Activated CD4-positive, alpha-beta T cell treated with anti-CD3 and anti-CD28 coated beads, Interleukin-2, amount 50 U/mL, for 16 hours (primary cell): ENCODE results near the gene AFAP1L2.

Source experiments
- DNase-seq: peaks from one replicate; pipeline ENCODE4 v3.0.0-alpha.2; 2020

AFAP1L2 gene, protein sequence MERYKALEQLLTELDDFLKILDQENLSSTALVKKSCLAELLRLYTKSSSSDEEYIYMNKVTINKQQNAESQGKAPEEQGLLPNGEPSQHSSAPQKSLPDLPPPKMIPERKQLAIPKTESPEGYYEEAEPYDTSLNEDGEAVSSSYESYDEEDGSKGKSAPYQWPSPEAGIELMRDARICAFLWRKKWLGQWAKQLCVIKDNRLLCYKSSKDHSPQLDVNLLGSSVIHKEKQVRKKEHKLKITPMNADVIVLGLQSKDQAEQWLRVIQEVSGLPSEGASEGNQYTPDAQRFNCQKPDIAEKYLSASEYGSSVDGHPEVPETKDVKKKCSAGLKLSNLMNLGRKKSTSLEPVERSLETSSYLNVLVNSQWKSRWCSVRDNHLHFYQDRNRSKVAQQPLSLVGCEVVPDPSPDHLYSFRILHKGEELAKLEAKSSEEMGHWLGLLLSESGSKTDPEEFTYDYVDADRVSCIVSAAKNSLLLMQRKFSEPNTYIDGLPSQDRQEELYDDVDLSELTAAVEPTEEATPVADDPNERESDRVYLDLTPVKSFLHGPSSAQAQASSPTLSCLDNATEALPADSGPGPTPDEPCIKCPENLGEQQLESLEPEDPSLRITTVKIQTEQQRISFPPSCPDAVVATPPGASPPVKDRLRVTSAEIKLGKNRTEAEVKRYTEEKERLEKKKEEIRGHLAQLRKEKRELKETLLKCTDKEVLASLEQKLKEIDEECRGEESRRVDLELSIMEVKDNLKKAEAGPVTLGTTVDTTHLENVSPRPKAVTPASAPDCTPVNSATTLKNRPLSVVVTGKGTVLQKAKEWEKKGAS

DNA sequence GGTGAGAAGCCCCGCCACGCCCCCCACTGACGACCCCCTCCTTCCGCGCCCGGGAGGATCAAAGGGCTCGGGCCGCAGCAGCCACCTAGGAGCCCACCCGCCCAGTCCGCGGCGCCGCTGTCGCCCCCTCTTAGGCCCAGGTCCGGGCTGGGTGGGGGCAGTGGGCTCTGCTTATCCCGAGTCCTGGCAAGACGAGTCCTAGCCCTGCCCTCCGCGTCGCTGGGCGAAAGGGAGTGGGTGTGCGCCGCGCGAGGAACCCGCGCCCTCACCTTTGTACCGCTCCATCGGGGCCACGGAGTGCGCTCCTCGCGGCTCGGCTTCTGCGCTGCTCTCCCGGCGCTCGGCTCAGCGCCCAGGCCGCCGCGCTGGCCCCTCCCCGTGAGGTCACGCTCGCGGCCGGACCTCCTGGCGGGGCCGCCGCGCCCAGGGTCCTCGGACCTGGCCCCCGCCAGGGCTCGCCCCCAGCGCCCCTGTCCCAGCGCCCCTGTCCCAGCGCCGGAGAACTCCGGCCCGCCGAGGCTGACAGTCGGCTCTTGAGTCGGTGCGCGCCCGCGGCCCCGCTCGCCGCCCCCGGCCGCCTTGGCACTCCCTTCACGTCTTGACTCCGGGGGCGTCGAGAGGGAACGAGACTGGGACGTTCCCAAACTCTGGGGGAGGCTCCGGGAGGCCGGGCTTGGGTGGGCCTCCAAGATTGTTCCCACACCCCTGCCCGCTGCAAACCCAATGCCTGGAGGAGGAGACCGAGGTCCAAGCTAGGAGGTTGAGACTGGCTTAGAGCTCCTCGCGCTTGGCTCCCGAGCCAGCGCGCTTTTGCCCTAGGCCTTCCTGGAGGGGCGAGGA, at the start of gene AFAP1L2:
AFAP1L2 (minus strand) TSS at position 332 of the 840 bp plus-strand sequence; CDS start at position 285, 47 bp downstream.
- DNase-seq: no peak

DNA sequence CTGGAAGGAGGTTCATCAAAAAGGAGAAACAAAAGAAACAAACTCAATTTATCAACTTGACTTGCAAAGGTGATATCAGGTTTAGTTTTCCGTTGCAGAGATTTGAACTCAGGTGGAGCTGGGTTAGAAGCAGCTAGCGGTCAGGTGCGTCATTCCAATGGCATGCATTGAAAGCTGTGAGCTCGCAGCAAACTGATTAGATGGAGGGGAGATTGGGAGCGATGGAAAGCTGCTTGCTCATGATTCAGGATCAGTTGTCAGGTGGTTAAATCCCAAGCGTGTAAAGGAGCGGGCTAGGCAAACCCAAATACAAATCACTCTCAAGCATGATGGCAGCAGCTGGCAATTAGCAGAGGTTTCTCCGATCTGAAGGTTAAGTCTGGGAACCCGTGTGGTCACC, 49.3 kb upstream of the AFAP1L2 start:
- no peak for DNase-seq

DNA sequence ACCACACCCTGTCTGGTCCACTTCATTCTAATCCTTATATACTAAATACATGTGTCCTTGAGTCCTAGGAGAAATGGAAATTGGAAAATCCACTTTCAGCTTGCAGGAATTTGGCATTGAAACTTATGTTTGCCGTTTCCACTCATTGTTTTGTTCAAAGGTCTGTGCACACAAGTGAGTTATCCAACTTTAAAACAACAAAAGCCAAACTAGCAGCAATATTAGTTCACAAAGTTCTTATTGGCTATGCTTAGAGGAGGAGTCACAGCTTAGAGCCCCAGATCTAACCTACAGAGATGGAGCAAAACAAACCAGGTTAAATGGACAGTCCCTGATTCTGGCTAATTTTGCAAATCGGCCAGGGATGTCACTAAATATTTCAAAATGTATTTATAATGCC, 44.6 kb upstream of the AFAP1L2 start:
- no peak for DNase-seq

DNA sequence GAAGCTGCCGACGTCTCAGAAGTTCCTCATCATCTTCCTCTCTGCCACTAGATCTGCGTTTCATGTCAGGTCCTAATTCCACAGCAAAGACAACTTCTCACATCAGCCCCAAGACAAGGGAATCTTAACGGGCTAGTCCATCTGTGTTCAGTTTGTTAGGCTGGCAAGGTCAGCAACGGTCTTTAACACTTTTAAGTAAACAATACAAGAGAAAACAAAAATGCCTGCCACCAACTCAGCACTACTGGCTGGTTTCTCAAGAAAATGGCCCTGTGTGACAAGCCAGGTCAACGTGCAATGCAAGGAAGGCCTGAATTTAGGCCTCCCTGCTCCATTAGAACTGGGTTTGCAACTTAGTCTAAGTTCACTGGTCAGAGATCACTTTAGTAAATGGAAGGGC, 41.0 kb upstream of the AFAP1L2 start:
- DNase-seq: no peak

DNA sequence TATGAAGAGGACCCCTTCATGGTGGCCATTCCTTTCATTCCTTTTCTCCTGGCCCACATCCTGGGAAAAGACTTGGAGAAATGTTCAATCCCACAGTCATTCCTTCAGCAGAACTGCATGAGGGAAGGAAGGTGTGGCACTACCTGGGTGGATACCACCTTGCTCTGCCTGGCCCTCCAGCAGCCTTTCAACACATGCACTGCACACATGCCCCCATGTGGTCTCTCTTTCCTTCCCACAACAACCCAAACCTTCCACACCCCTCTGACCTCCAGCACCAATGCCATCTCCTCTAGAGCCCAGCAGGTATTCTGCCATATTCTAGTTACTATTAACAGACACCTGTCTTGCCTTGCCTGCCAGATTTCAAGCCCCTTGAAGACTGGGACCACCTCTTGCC, 40.5 kb upstream of the AFAP1L2 start:
- no peak for DNase-seq

DNA sequence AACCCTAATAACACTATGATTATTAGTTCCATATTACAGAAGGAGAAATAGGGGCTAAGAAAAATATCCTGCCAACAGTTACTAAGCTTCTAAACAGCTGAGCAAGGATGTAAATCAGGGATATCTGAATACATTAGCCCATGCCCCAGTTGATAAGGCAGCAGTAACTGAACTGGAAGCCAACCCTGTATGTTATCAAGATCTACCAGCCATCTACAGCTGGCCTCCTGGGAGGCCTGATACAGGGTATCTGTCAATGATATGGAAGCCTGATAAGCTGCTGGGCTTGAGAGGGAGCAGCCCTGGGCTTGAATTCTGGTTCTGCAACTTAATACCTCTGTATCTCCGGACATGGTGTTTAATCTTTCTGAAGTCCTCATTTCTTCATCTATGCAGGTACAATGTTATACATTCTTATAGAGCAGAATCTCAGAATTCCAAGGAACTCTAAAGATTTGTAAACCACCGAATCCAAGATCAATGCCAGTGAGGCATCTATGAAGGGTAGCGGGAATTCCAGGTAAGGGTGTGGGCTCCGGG, 37.9 kb upstream of the AFAP1L2 start:
- no peak for DNase-seq

DNA sequence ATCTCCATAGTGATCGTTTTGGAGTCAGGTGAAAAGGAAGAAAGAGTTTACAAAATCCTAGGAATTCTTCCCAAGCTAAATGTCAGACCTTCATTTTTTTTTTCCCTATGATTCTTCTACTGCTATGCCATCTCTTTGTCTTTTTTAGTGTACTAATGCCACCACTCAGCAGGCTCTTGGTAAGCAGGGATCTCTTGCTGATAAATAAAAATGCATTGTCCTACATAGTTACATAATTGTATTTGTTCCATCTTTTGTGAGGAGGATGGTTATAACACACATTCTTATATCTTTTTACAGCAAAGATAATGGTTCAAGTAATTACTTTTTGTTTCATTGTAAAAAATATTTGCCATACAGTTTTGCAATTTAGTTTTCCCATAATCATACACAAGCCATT, 36.8 kb upstream of the AFAP1L2 start:
- no peak for DNase-seq

DNA sequence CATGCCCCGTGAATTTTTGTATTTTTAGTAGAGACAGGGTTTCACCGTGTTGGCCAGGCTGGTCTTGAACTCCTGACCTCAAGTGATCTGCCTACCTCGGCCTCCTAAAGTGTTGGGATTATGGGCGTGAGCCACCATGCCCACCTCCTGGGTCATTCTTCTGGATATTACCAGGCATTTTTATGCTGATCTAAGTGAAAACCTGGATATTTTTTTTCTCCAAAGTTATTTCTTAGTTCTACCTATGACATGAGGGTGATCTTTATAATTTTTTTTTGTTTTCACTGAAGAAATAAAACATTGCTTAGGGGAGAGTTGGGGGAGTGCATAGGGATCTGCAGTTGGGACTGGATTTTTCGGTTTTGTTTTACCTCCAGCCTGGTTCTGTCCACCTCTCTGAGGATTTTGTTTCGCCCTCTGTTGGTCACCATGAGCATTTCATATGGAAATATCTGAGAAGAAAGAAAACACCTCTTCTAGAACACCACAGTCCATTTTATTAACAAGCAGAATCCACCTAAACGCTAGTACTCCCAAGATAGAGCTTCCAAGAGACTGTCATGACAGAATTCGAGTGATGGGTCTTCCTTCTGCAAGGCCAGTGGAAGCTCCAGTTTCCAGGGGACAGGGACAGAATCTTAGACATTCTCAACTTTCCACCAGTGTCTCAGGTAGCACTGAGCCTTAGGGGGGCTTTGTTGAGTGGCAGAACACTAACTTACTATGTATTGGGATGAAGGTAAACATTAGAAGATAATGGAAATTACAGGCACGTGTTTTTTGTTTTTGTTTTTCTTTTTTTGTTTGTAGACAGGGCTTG, 33.4 kb upstream of the AFAP1L2 start:
- DNase-seq: peak; percentile 5

DNA sequence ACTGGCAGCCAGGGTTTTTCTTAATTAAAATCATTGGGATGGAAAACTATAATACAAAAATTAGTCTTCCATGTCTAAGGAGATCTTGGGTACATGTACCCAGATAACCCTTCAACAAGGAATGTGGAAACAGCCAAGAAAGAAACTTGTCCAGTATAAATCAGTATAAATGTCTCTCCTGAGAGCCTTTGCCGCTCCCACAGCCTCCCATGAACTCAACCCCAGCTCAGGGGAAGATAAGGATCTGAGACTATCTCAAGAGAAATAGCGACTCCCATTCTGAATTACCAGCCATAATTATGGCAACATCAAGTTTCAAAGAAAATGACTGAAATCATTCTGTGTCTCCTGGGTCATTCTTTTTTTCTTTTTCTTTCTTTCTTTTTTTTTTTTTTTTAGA, 32.6 kb upstream of the AFAP1L2 start:
- DNase-seq: no peak

DNA sequence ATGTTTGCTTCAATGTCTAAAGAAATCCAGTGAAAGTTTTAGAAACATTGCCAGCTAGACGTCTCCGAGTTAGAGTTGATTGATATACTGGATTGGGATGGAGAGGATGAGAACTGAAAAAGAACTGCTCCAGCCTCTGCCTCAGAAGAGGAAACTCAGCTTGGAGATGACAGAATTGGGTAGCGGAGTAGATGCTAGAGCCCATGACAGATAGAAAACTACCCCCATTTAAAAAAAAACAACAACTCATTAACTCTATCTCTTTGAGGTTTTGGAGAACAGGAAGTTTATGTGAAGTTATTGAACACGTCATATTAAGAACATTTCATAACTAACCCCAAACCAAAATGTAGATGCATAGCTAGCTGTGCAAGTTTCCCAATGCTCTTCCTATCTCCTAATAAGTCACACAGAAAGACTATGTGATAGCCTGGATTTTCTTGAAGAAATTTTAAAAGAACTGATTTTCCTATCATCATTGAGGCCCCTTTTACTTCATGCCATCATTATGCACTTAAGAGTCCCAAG, 28.3 kb upstream of the AFAP1L2 start:
- no peak for DNase-seq

DNA sequence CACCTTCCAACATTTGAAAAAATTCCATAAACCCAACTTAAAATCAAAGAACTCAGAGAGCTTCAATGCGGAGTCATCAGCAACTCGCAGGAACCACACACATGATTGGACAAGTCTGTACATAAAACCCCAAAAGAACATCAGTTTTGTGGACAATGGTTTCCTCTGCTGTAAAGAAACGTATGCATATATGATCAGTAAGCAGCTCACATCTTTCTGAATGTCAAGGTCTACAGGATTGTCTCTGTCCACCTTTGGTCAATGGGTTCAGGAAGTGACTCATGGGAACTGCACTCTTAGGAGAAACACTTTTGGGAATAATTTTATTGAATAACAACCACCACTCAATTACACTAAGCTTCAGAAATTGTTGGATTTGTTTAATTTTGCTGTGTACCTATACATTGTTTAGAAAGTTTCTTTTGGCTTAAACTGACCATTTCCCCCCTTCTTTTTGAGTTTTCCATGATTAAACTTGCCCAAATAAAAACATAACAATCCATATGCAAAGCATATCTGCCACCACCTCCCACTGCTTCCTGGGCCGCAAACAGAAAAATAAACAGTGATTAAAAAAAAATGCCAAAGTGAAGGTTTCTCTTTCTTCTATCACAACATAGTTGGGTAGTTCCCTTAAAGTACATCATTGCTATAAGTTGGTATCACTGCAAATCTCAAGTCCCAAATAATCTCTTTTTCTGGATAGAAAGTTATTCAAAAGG, 27.3 kb upstream of the AFAP1L2 start:
- no peak for DNase-seq

DNA sequence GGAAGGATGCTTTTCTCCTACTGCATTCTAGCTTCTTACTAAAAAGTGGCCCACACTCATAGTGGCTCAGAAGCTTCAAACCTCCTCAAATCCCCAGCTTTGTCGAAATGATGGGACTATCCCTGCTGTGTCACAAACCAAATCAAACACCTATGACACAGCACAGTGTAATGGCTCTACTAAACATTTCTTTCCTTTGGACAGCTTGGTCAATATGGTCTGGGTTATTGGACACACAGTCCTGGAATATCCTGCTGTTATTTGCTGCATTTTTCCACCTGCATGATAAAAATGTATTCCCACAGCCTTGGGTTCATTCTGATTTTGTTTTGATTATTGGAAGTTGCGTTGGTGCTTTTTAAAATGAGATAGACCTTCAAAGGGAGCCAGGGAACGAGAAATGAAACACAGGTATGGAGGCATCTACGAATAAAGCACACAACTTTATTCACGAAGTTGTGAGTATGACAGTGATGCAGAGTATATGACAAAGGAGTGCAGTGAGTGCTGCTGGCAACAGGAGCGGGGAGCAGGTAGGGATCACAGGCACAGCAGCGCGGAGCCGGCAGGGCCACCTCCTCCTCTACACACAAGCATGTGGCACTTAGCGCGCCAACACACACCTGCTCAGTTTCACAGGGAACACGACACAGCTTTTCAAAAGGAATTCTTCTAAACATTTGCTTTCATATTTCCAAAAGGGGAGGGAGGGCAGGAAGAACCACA, 26.5 kb upstream of the AFAP1L2 start:
- no peak for DNase-seq

DNA sequence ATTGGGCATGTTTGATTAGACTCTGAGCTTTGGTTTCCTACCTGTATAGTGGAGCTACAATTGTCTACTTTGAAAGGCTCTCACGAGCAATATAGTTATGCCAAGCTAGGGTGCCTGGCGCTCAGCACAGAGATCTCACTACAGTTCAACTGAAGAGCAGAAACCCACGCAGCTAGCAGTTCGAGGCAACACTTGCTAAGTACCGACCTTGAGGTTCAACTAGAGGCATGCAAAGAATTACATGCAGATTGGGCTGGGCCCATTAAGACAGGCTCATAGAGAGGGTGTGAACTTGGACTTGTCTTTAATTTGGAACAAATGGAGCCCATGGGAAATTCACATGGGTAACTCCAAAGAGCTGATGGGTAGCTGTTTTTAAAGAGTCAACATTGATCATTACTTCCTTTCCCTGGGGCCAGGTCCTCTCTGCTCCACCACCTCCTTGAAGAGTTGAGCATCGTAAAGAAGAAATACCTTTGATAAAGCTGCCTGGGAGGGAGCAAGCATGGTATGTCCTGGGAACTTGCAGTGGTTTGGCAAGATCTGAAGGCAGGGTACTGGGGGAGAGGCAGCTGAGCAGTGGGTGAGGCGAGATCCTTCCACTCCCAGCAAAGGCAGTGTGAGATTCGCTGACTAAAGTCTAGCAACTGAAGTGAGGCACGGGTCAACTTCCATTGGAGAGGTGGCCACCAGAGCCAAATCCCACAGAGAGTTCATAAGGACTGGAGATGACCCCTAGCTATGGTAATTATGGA, 25.5 kb upstream of the AFAP1L2 start:
- DNase-seq: no peak

DNA sequence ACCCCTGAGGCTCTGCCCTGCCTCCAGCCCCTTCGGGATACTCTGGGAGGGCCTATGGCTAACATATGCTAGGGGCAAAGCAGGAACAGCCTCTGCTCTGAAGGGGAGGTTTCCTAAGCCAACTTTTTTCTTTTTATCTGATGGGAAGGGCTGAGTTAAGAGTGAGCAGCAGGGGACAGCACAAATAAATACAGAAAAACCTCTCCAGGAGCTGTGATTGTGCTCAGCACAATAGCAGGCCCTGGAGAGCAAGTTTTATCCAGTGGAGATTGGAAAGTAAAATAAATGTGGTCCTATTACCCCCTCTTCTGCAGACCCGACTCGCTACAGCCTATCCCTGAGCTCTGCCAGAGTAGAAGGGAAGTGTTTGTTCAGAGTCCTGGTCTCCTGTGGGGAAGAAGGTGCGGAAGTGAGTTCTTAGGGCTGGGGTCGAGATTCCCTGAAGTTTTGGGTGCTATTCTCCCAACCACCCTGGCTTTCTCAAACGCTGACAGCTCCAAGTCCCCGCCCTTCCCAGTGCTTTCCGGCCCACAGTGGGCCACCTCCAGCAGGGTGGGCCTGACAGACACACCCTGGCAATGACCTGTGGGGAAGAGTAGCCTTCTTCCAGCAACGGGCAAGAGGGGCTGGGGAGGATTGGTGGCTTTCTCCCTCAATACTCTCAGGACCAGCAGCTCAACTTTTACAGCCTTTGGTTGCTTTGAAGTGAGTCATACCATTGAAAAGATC, 23.0 kb upstream of the AFAP1L2 start:
- DNase-seq: no peak

DNA sequence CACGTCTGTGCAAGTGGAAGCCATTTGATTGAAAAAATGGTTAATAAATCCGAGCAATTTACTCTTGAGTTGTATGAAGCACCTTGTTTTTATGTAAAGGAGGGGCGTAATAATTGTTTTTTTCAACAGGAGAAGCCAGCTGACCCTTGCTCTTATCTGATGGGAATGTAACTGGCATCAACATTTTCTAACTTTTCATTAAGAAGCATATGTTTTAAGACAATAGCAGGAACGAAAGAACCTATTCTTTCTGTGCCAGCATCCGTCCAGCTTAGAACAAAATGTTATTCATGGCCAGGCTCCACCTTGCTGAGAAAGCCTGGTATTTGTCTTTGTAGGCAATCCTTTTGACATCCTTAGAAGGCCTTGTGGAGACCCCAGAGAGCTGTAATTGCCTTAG, 22.2 kb upstream of the AFAP1L2 start:
- no peak for DNase-seq

DNA sequence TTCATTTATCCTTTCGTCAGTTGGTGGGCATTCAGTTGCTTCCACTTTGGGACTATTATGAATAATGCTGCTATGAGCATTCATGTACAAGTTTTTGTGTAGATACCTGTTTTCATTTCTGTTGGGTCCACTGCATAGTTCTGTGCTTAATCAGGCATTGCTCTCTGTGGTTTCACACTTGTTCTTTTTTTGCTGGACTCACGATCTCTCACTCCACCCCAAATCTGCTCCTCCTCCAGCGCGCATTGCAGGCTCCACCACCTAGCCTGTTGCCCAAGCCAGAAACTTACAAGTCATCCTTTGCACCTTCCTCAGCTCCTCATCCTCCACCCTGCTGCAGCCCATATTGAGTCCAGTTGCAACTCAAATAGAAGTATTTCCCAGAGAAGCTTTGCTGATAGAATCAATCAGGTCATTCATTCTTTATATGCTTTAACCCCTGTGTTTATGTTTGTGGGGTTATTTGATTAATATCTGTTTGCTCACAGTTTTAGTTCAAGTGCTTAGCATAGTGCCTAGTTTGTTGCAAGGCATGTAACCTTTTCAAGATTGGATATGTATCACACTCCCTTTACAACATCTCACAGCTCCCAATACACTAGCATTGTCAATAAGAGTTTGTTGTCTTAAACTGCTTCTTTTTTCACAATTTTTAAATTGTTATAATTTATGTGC, 16.6 kb upstream of the AFAP1L2 start:
- no peak for DNase-seq

DNA sequence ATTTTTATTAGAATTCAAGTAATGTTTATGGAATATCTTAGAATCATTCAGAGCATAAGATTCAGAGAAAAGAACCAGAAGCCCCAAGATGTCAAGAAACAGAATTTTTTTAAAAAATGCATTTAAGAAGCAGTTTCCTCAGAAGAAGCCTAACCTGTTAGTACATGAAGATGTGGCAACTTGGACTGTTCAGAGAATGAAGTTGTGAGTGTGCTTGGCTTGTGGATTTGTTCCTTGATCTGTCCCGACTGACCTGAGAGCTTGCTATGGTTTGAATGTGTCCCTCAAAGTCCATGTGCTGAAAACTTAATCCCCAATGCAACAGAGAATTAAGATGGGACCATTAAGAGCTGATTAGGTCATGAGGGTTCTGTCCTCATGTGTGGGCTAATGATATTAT, 13.8 kb upstream of the AFAP1L2 start:
- no peak for DNase-seq
